GM12873 (cell line): ENCODE measurements around the gene SGPP1.

Experiments used
- CTCF ChIP-seq: IDR thresholded peaks from 2 replicates; pipeline ENCODE4 v1.5.1; 2012; ENCODE audit warnings: low read depth, mild to moderate bottlenecking, moderate library complexity, low read length, control low read depth; ENCODE audit not compliant: insufficient read depth; ENCODE audit errors: missing control alignments

The SGPP1 gene

GRCh38 chr14:63705561-63706070 is 22.2 kb downstream of the SGPP1 start:
- no peak for TF ChIP-seq CTCF

GRCh38 chr14:63701606-63702299 is 26.1 kb downstream of the SGPP1 start:
- TF ChIP-seq CTCF: no peak

GRCh38 chr14:63692310-63693020 is 35.4 kb downstream of the SGPP1 start:
- no peak for TF ChIP-seq CTCF

- TF ChIP-seq CTCF: no peak
Observed at GRCh38 chr14:63689132-63689531, 38.7 kb downstream of the SGPP1 start.

GRCh38 chr14:63686926-63687325 is 40.9 kb downstream of the SGPP1 start:
- no peak for TF ChIP-seq CTCF

- no peak for TF ChIP-seq CTCF
Observed at GRCh38 chr14:63685401-63685800, 42.5 kb downstream of the SGPP1 start.

- TF ChIP-seq CTCF: no peak
Observed at GRCh38 chr14:63682727-63683593, 44.9 kb downstream of the SGPP1 start.
